Transverse colon (tissue), 4 donors: ENCODE data around the gene LMCD1.

Experiments
- POLR2A ChIP-seq: fragments of 450-650 bp; IDR thresholded peaks from one replicate; pipeline ENCODE4 v1.6.1; 2016; ENCODE audit warnings: antibody characterized with exemption, mild to moderate bottlenecking, moderate library complexity
- POLR2AphosphoS5 ChIP-seq, 3 donors: sonication (generic); formaldehyde crosslinking; IDR thresholded peaks; one replicate each; pipeline ENCODE4 v1.6.1; 2016; ENCODE audit warnings: antibody characterized with exemption in 3 of 3
- TF ChIP-seq, protein P1 (sequence below), 5 experiments: fragments of 200-600 bp in 3 of 5; fragments of 450-650 bp in 2 of 5; sonication (generic) in 3 of 5; IDR thresholded peaks; 1 replicate in 2 of 5; 2 replicates in 3 of 5; pipeline ENCODE4 v1.5.1; 2016 to 2017; ENCODE audit warnings: antibody characterized with exemption in 5 of 5, inconsistent platforms in 3 of 5, mild to moderate bottlenecking in 2 of 5, moderate library complexity in 1 of 5

DNA sequence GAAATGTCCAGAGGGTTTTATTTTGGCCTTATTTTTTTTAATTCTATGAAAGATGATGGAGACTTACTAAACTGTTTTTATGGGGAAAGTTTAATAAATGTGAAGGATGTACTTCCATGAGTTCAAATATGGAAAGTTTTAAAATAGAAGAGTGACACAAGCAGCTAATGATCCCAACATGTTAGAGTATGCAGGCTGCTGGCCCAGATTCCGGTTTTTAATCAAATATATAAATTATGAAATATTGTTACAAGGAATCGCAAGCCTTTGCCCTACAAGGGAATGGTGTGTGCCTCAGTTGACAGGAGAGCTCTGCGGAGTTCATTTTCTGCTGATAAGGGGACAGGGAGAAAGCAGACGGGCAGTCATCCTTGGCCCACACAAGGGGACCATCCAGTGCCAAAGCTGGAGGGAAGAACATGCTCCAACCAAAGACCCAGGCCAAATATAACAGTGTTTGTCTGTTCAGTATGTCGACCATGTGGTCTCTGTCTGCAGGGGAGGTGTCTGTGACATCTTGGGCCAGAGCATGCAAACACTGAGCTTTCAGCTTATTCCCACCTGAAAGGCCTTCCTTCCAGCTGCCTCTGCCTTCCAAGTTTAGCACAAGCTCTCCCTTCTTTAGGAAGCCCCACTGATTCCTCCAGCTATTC, 73.2 kb downstream of the LMCD1 start:
- TF ChIP-seq, protein P1, sequence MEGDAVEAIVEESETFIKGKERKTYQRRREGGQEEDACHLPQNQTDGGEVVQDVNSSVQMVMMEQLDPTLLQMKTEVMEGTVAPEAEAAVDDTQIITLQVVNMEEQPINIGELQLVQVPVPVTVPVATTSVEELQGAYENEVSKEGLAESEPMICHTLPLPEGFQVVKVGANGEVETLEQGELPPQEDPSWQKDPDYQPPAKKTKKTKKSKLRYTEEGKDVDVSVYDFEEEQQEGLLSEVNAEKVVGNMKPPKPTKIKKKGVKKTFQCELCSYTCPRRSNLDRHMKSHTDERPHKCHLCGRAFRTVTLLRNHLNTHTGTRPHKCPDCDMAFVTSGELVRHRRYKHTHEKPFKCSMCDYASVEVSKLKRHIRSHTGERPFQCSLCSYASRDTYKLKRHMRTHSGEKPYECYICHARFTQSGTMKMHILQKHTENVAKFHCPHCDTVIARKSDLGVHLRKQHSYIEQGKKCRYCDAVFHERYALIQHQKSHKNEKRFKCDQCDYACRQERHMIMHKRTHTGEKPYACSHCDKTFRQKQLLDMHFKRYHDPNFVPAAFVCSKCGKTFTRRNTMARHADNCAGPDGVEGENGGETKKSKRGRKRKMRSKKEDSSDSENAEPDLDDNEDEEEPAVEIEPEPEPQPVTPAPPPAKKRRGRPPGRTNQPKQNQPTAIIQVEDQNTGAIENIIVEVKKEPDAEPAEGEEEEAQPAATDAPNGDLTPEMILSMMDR (IDR thresholded peaks at IDR 0.05) = no peak
- no peak for TF ChIP-seq POLR2AphosphoS5 (IDR thresholded peaks at IDR 0.05)
- TF ChIP-seq POLR2A = no peak
